K562 (cell line): ENCODE results near the gene ENG. TPM values are rescaled to one million over a fixed set of nuclear protein-coding genes. Genes with fewer than 3 reads are reported as not detected.

Experiments used
- ATF4 ChIP-seq: fragments of 450-650 bp; formaldehyde crosslinking; IDR thresholded peaks from 2 replicates; pipeline ENCODE4 v1.4.0; 2022; ENCODE audit warnings: mild to moderate bottlenecking, moderate library complexity
- CREB3 ChIP-seq: fragments of 450-650 bp; conservative IDR thresholded peaks from 2 replicates; pipeline ENCODE4 v1.6.1; 2016; ENCODE audit warnings: missing genetic modification characterization, low read depth, mild to moderate bottlenecking, missing compliant biosample characterization, moderate library complexity
- FOXA3 ChIP-seq, 2 experiments: fragments of 450-650 bp in 1 of 2; sonication (generic) in 1 of 2; formaldehyde crosslinking; IDR thresholded peaks in 1 of 2; conservative IDR thresholded peaks in 1 of 2; 2 replicates each; pipeline versions ENCODE4 v1.4.0 to v1.8.0; 2020 to 2022; ENCODE audit warnings: mild to moderate bottlenecking in 2 of 2, missing genetic modification reagents in 1 of 2
- KDM4B ChIP-seq, 2 experiments: fragments of 450-650 bp in 1 of 2; sonication (generic) in 1 of 2; IDR thresholded peaks; 2 replicates each; pipeline ENCODE4 v1.6.1; 2016 to 2017; ENCODE audit warnings: borderline replicate concordance in 2 of 2, antibody characterized with exemption in 1 of 2, low read depth in 1 of 2, mild to moderate bottlenecking in 1 of 2
- MTA3 ChIP-seq: fragments of 450-650 bp; formaldehyde crosslinking; IDR thresholded peaks from 2 replicates; pipeline ENCODE4 v1.6.1; 2017; ENCODE audit warnings: mild to moderate bottlenecking, borderline replicate concordance
- NFIC ChIP-seq: fragments of 450-650 bp; IDR thresholded peaks from 2 replicates; pipeline ENCODE4 v1.6.1; 2017; ENCODE audit warnings: mild to moderate bottlenecking, inconsistent platforms
- NR2F6 ChIP-seq: fragments of 450-650 bp; formaldehyde crosslinking; IDR thresholded peaks from 2 replicates; pipeline ENCODE4 v1.4.0; 2020; ENCODE audit warnings: mild to moderate bottlenecking
- PCBP1 ChIP-seq: fragments of 200-400 bp; formaldehyde crosslinking; IDR thresholded peaks from 2 replicates; pipeline ENCODE4 v1.6.1; 2018; ENCODE audit warnings: mild to moderate bottlenecking, low read depth, low read length; ENCODE audit not compliant: poor library complexity, severe bottlenecking
- RHOXF2B ChIP-seq: fragments of 250-450 bp; sonication (Bioruptor Pico); conservative IDR thresholded peaks from 2 replicates; pipeline ENCODE4 v1.5.1; 2021
- SMAD1 ChIP-seq: fragments of 150-350 bp; IDR thresholded peaks from 2 replicates; pipeline ENCODE4 v1.6.1; 2014; ENCODE audit warnings: low read length, low read depth; ENCODE audit not compliant: partially characterized antibody
- TOE1 ChIP-seq, 2 experiments: fragments of 450-650 bp in 1 of 2; sonication (generic) in 1 of 2; formaldehyde crosslinking in 1 of 2; IDR thresholded peaks; 2 replicates each; pipeline versions ENCODE4 v1.7.1 to v1.8.0; 2016 to 2022; ENCODE audit warnings: borderline replicate concordance in 2 of 2, mild to moderate bottlenecking in 2 of 2, antibody characterized with exemption in 1 of 2, inconsistent platforms in 1 of 2, low read depth in 1 of 2, missing genetic modification reagents in 1 of 2, moderate library complexity in 1 of 2
- ZNF175 ChIP-seq: fragments of 200-800 bp; sonication (Bioruptor generic); IDR thresholded peaks from 2 replicates; pipeline ENCODE4 v1.6.1; 2016; ENCODE audit warnings: low read depth, mild to moderate bottlenecking, missing genetic modification characterization, missing compliant biosample characterization
- ZNF280B ChIP-seq: fragments of 250-450 bp; sonication (Bioruptor Pico); IDR thresholded peaks from 2 replicates; pipeline ENCODE4 v1.5.1; 2021; ENCODE audit warnings: mild to moderate bottlenecking
- ZNF77 ChIP-seq: fragments of 250-450 bp; sonication (Bioruptor Pico); IDR thresholded peaks from 2 replicates; pipeline ENCODE4 v1.5.0; 2020
- ZNF785 ChIP-seq: fragments of 250-450 bp; sonication (Bioruptor Pico); IDR thresholded peaks from 2 replicates; pipeline ENCODE4 v1.4.0; 2020; ENCODE audit warnings: mild to moderate bottlenecking
- polyA plus RNA-seq, 8 experiments: library from polyadenylated mRNA; depleted of rRNA in 4 of 8; stranded (reverse) in 5 of 8; unstranded in 3 of 8; fragments of >200 nt; fragmentation: Nextera tagmentation in 2 of 8; fragmentation: Illumina TruSeq in 1 of 8; extraction: Ambion mirVana in 2 of 8; extraction: Trizol in 1 of 8; gene quantifications; 2 replicates each; pipeline versions ENCODE4 v1.2.1 to v1.2.3, GENCODE V29; 2011 to 2014; ENCODE audit warnings: inconsistent platforms in 1 of 8, missing spikeins in 1 of 8
- total RNA-seq, 7 experiments: library from RNA; depleted of rRNA in 6 of 7; stranded (reverse); fragments of >200 nt in 6 of 7; fragmentation: Illumina TruSeq in 2 of 7; extraction: Trizol in 2 of 7; gene quantifications; 2 replicates each; pipeline versions ENCODE4 v1.2.1 to v1.2.3, GENCODE V29; 2011 to 2021; ENCODE audit warnings: low replicate concordance in 1 of 7
- TF ChIP-seq, protein P1 (sequence below): fragments of 250-450 bp; sonication (Bioruptor Pico); IDR thresholded peaks from 2 replicates; pipeline ENCODE4 v1.4.0; 2020

Gene ENG
- total and polyA plus RNA-seq, 9 of the 15 experiments (the other 6 are each of a cell fraction or from before 2014, with no cell fraction given), result 0.04 to 0.40 (median 0.14) TPM; not detected in 1

DNA sequence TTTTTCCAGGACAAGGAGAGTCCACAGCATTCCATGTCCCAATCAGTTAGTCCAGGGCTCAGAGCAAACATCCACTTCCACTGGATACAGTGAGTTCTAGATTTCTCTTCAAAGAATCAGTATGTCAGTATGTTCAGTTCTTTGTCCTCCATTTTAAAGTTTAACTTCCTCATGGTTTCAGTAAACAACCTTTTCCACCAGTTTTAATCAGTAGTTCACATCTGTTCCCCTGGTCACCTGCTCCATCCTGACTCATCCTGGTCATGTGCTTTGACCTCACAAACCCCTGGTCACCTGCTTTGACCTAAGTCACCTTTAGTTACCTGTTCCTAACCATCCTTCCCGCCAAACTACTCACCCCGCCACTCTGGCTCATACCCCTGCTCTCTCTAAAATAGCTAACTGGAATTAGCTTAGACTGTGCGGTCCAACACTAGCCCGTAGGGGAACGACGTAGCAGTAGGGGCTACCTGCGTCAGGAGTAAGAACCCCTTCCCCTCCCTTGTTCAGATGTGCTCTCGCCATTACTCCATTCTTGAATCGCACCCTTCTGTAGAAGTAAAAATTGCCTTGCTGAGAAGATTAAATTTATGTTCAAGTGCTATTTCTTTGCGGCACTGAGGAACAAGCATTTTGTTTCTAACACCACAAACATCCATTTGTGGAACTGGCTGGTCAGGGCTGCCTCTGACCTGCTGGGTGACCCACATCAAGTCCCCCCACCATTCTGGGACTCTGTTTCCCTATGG lies 5.5 kb downstream of the ENG start (continued):
- no peak for TF ChIP-seq SMAD1
- 0 out of 2 replicates have a peak, but pooled peaks have one; percentile 46 for TF ChIP-seq MTA3
- TF ChIP-seq ZNF175 (CRISPR knock-in tag), result no peak
- TF ChIP-seq, protein P1, sequence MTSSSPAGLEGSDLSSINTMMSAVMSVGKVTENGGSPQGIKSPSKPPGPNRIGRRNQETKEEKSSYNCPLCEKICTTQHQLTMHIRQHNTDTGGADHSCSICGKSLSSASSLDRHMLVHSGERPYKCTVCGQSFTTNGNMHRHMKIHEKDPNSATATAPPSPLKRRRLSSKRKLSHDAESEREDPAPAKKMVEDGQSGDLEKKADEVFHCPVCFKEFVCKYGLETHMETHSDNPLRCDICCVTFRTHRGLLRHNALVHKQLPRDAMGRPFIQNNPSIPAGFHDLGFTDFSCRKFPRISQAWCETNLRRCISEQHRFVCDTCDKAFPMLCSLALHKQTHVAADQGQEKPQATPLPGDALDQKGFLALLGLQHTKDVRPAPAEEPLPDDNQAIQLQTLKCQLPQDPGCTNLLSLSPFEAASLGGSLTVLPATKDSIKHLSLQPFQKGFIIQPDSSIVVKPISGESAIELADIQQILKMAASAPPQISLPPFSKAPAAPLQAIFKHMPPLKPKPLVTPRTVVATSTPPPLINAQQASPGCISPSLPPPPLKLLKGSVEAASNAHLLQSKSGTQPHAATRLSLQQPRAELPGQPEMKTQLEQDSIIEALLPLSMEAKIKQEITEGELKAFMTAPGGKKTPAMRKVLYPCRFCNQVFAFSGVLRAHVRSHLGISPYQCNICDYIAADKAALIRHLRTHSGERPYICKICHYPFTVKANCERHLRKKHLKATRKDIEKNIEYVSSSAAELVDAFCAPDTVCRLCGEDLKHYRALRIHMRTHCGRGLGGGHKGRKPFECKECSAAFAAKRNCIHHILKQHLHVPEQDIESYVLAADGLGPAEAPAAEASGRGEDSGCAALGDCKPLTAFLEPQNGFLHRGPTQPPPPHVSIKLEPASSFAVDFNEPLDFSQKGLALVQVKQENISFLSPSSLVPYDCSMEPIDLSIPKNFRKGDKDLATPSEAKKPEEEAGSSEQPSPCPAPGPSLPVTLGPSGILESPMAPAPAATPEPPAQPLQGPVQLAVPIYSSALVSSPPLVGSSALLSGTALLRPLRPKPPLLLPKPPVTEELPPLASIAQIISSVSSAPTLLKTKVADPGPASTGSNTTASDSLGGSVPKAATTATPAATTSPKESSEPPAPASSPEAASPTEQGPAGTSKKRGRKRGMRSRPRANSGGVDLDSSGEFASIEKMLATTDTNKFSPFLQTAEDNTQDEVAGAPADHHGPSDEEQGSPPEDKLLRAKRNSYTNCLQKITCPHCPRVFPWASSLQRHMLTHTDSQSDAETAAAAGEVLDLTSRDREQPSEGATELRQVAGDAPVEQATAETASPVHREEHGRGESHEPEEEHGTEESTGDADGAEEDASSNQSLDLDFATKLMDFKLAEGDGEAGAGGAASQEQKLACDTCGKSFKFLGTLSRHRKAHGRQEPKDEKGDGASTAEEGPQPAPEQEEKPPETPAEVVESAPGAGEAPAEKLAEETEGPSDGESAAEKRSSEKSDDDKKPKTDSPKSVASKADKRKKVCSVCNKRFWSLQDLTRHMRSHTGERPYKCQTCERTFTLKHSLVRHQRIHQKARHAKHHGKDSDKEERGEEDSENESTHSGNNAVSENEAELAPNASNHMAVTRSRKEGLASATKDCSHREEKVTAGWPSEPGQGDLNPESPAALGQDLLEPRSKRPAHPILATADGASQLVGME (CRISPR knock-in tag), result no peak
- no peak for TF ChIP-seq FOXA3 (CRISPR knock-in tag; conservative IDR thresholded peaks at IDR 0.05 in 1 of 2, IDR thresholded peaks at IDR 0.05 in 1 of 2)
- no peak for TF ChIP-seq PCBP1
- TF ChIP-seq ZNF77 (CRISPR knock-in tag), result no peak
- no peak for TF ChIP-seq RHOXF2B
- TF ChIP-seq CREB3, result no peak
- no peak for TF ChIP-seq NR2F6 (CRISPR knock-in tag)
- peak; percentile 49; the same call in 1 of the 2 replicates for TF ChIP-seq TOE1 (IDR thresholded peaks at IDR 0.05; ENCODE audit: borderline replicate concordance)
- no peak for TF ChIP-seq TOE1 (CRISPR knock-in tag; IDR thresholded peaks at IDR 0.05; ENCODE audit: borderline replicate concordance, low read depth)
- no peak for TF ChIP-seq ATF4 (CRISPR knock-in tag)
- TF ChIP-seq NFIC, result no peak
- no peak for TF ChIP-seq KDM4B (IDR thresholded peaks at IDR 0.05; ENCODE audit: borderline replicate concordance in 2 of 2, low read depth in 1 of 2)
- no peak for TF ChIP-seq ZNF280B (CRISPR knock-in tag)
- TF ChIP-seq ZNF785, result no peak
